Spleen (tissue), 11 donors: ENCODE measurements around the gene GALNT15. TPM values are rescaled to one million over a fixed set of nuclear protein-coding genes. Genes with fewer than 3 reads are reported as not detected.

Experiments used
- DNase-seq: peaks from one replicate; pipeline ENCODE4 v3.0.0-alpha.2; 2020
- H3K27ac ChIP-seq, 8 donors: fragments of 200-600 bp; sonication (generic) in 7 of 8; 1 replicate in 4 of 8; 2 replicates in 4 of 8; pipeline versions ENCODE4 v1.5.0 to v1.8.0; 2016 to 2021; ENCODE audit warnings: inconsistent platforms in 4 of 8, mild to moderate bottlenecking in 4 of 8, moderate library complexity in 1 of 8
- H3K27me3 ChIP-seq, 7 donors: fragments of 200-600 bp; sonication (generic) in 6 of 7; replicated peaks in 1 of 7; 1 replicate in 4 of 7; 2 replicates in 3 of 7; pipeline versions ENCODE4 v1.5.0 to v1.8.0; 2016 to 2021; ENCODE audit warnings: inconsistent platforms in 3 of 7, mild to moderate bottlenecking in 1 of 7
- H3K36me3 ChIP-seq, 6 donors: fragments of 200-600 bp; sonication (generic) in 5 of 6; 1 replicate in 4 of 6; 2 replicates in 2 of 6; pipeline versions ENCODE4 v1.5.0 to v1.8.0; 2016 to 2021; ENCODE audit warnings: inconsistent platforms in 2 of 6
- H3K4me1 ChIP-seq, 6 donors: fragments of 200-600 bp; sonication (generic) in 5 of 6; 1 replicate in 3 of 6; 2 replicates in 3 of 6; pipeline versions ENCODE4 v1.5.0 to v1.8.0; 2016 to 2021; ENCODE audit warnings: inconsistent platforms in 3 of 6
- H3K4me3 ChIP-seq, 8 donors: fragments of 200-600 bp; sonication (generic) in 7 of 8; 1 replicate in 4 of 8; 2 replicates in 4 of 8; pipeline versions ENCODE4 v1.5.0 to v1.8.0; 2016 to 2021; ENCODE audit warnings: inconsistent platforms in 4 of 8, mild to moderate bottlenecking in 4 of 8, moderate library complexity in 2 of 8
- H3K9me3 ChIP-seq, 8 donors: fragments of 200-600 bp; sonication (generic) in 7 of 8; 1 replicate in 4 of 8; 2 replicates in 4 of 8; pipeline versions ENCODE4 v1.5.0 to v1.8.0; 2016 to 2021; ENCODE audit warnings: inconsistent platforms in 4 of 8
- POLR2A ChIP-seq, 3 donors: fragments of 450-650 bp; IDR thresholded peaks; one replicate each; pipeline ENCODE4 v1.5.1; 2017; ENCODE audit warnings: antibody characterized with exemption in 3 of 3, mild to moderate bottlenecking in 1 of 3
- POLR2AphosphoS5 ChIP-seq, 3 donors: sonication (generic); formaldehyde crosslinking; IDR thresholded peaks; one replicate each; pipeline ENCODE4 v1.5.1; 2017; ENCODE audit warnings: antibody characterized with exemption in 3 of 3
- WGBS, 5 donors: extraction: QIAGEN DNeasy Blood & Tissue Kit in 3 of 5; methylation state at CpG; one replicate each; pipeline versions ENCODE4 v1.1.5 to v1.1.7; 2013 to 2018; 5-methylcytosine and 5-hydroxymethylcytosine counted together
- intact Hi-C: fragments of 100-400 bp; cut with DNase I; formaldehyde crosslinking; loops from one replicate; pipeline ENCODE4 v1.15.0; 2023; ENCODE audit warnings: low total_unique reads
- polyA plus RNA-seq, 3 donors: library from polyadenylated mRNA; stranded (reverse); fragments of 200-250 nt; gene quantifications; one replicate each; pipeline ENCODE4 v1.2.1, GENCODE V29; 2013
- total RNA-seq, 7 donors: library from RNA; depleted of rRNA in 3 of 7; stranded (reverse); fragments of >200 nt in 3 of 7; fragmentation: NEBNext Ultra II Directional in 4 of 7; extraction: Animal tissue kit (Norgen Biotek cat#: 25700) in 4 of 7; gene quantifications; one replicate each; pipeline versions ENCODE4 v1.1.0 to v1.2.1, GENCODE V29; 2016 to 2021
- TF ChIP-seq, protein P1 (sequence below), 11 experiments: fragments of 200-600 bp in 7 of 11; fragments of 450-650 bp in 4 of 11; sonication (generic) in 4 of 11; IDR thresholded peaks in 8 of 11; conservative IDR thresholded peaks in 3 of 11; 1 replicate in 7 of 11; 2 replicates in 4 of 11; pipeline versions ENCODE4 v1.4.0 to v1.8.0; 2016 to 2021; ENCODE audit warnings: antibody characterized with exemption in 11 of 11, inconsistent platforms in 4 of 11, mild to moderate bottlenecking in 1 of 11
- donor health status: healthy with polysubstance abuse.
- donor health status: DM: no; HTN: no; CAD: no; lungs with moderate emphysema.
- donor health status: DM: no; HTN: no; CAD: no.
- donor health status: Bipolar disorder and iron deficiency.
- donor health status: healthy.
- donor health status: DM: no; HTN: no; CAD: no.
- donor health status: DM: yes; HTN: yes; CAD: no.

The GALNT15 gene
- total and polyA plus RNA-seq, 10 donors = 2.5 to 147 (median 42.1) TPM

- peaks cover 0 to 42% (median 15%) of the 10 kb centered on the region in 6 donors for H3K4me1 ChIP-seq
- H3K27ac ChIP-seq = peak overlapping the region in 6 of 8 donors; percentile 56 to 78 (median 70)
- peak in 2 of 3 donors; percentile 22 to 48 for TF ChIP-seq POLR2AphosphoS5 (IDR thresholded peaks at IDR 0.05)
- TF ChIP-seq, protein P1, sequence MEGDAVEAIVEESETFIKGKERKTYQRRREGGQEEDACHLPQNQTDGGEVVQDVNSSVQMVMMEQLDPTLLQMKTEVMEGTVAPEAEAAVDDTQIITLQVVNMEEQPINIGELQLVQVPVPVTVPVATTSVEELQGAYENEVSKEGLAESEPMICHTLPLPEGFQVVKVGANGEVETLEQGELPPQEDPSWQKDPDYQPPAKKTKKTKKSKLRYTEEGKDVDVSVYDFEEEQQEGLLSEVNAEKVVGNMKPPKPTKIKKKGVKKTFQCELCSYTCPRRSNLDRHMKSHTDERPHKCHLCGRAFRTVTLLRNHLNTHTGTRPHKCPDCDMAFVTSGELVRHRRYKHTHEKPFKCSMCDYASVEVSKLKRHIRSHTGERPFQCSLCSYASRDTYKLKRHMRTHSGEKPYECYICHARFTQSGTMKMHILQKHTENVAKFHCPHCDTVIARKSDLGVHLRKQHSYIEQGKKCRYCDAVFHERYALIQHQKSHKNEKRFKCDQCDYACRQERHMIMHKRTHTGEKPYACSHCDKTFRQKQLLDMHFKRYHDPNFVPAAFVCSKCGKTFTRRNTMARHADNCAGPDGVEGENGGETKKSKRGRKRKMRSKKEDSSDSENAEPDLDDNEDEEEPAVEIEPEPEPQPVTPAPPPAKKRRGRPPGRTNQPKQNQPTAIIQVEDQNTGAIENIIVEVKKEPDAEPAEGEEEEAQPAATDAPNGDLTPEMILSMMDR (IDR thresholded peaks at IDR 0.05 in 8 of 11, conservative IDR thresholded peaks at IDR 0.05 in 3 of 11) = no peak
- intact Hi-C loops = loop anchor here (5.0 to 10.0 kb wide), 3 partner anchors 124 to 542 kb away; no protein-coding TSS in a partner anchor
- peak overlapping the region in 7 of 8 donors; percentile 23 to 72 (median 40) for H3K4me3 ChIP-seq
- no peaks in the 10 kb centered on the region for H3K36me3 ChIP-seq
- DNase-seq = no peak
- 71 to 85% (median 79%) methylated on average over 6 of the region's 6 CpGs for WGBS, 5 donors
- no peaks in the 10 kb centered on the region for H3K9me3 ChIP-seq
- H3K27me3 ChIP-seq = peaks cover 0 to 24% (median 0%) of the 10 kb centered on the region in 7 donors
These were observed 2.0 kb downstream of the GALNT15 start for GRCh38 chr3:16176391-16177030.

DNA sequence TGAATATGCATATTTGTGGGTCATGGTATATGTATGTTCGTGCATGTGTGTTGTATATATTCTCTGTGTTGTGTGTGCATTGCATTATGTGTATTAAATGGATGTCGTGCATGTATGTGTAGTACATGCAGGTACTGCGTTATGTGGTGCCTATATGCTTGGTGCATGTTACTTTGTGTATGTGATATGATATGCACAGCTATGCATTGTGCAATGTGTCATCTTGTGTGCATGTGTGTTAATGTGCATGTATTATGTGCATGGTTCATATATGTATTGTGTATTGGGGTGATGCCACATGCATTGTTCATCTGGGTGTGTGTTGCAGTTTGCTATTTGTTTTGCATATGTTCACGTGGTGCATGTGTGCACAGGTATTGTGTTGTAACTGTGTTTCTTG, 2.9 kb downstream of the GALNT15 start:
- intact Hi-C loops = loop anchor here (5.0 to 10.0 kb wide), 3 partner anchors 125 to 543 kb away; no protein-coding TSS in a partner anchor
- no peaks in the 10 kb centered on the region for H3K36me3 ChIP-seq
- H3K27me3 ChIP-seq = peaks cover 0 to 24% (median 0%) of the 10 kb centered on the region in 7 donors
- WGBS, 5 donors = 62 to 88% (median 78%) methylated on average over 4 of the region's 4 CpGs
- peaks cover 0 to 51% (median 16%) of the 10 kb centered on the region in 6 donors for H3K4me1 ChIP-seq
- peak overlapping the region in 7 of 8 donors; percentile 23 to 72 (median 40) for H3K4me3 ChIP-seq
- H3K27ac ChIP-seq = peak overlapping the region in 1 of 8 donors; percentile 68
- TF ChIP-seq POLR2A (IDR thresholded peaks at IDR 0.05) (no peak), POLR2AphosphoS5 (IDR thresholded peaks at IDR 0.05) (no peak)
- TF ChIP-seq, protein P1 (IDR thresholded peaks at IDR 0.05 in 8 of 11, conservative IDR thresholded peaks at IDR 0.05 in 3 of 11) = no peak
- no peaks in the 10 kb centered on the region for H3K9me3 ChIP-seq
- no peak for DNase-seq

- intact Hi-C loops = loop anchor here (5.0 to 10.0 kb wide), 3 partner anchors 126 to 543 kb away; no protein-coding TSS in a partner anchor
- H3K4me1 ChIP-seq = peaks cover 0 to 51% (median 16%) of the 10 kb centered on the region in 6 donors
- H3K27ac ChIP-seq = peak overlapping the region in 1 of 8 donors; percentile 2
- H3K9me3 ChIP-seq = no peaks in the 10 kb centered on the region
- 20 to 25% (median 23%) methylated on average over 22 of the region's 22 CpGs for WGBS, 5 donors
- H3K4me3 ChIP-seq = peak overlapping the region; percentile 18 to 72 (median 40)
- H3K36me3 ChIP-seq = no peaks in the 10 kb centered on the region
- TF ChIP-seq, protein P1 (IDR thresholded peaks at IDR 0.05 in 8 of 11, conservative IDR thresholded peaks at IDR 0.05 in 3 of 11) = peak; percentile 63 to 97 (median 91)
- no peak for TF ChIP-seq POLR2A (IDR thresholded peaks at IDR 0.05)
- peak; percentile 43 to 75 (median 73) for TF ChIP-seq POLR2AphosphoS5 (IDR thresholded peaks at IDR 0.05)
- peaks cover 0 to 24% (median 0%) of the 10 kb centered on the region in 7 donors for H3K27me3 ChIP-seq
- DNase-seq = peak; percentile 90
These were observed 3.6 kb downstream of the GALNT15 start for GRCh38 chr3:16177962-16178627.

GRCh38 chr3:16178628-16178988, 4.1 kb downstream of the GALNT15 start:
- TF ChIP-seq, protein P1 (IDR thresholded peaks at IDR 0.05 in 8 of 11, conservative IDR thresholded peaks at IDR 0.05 in 3 of 11) = peak in 5 of 11 experiments; percentile 7 to 66 (median 38)
- TF ChIP-seq POLR2A (IDR thresholded peaks at IDR 0.05) = no peak
- TF ChIP-seq POLR2AphosphoS5 (IDR thresholded peaks at IDR 0.05) = no peak
- no peak for DNase-seq
- Histone ChIP-seq H3K4me1 (peaks cover 0 to 51% (median 17%) of the 10 kb centered on the region in 6 donors), H3K9me3 (no peaks in the 10 kb centered on the region), H3K27ac (peak overlapping the region in 1 of 8 donors; percentile 2), H3K27me3 (peaks cover 0 to 24% (median 0%) of the 10 kb centered on the region in 7 donors), H3K36me3 (no peaks in the 10 kb centered on the region), H3K4me3 (peak overlapping the region in 7 of 8 donors; percentile 23 to 72 (median 40))
- intact Hi-C loops = loop anchor here (5.0 to 10.0 kb wide), 3 partner anchors 126 to 544 kb away; no protein-coding TSS in a partner anchor
- 51 to 68% (median 60%) methylated on average over 9 of the region's 9 CpGs for WGBS, 5 donors
